Measurements from ENCODE around the gene TAGLN2. TPM values are rescaled to one million over a fixed set of nuclear protein-coding genes. Genes with fewer than 3 reads are reported as not detected.

The TAGLN2 gene
- polyA plus RNA-seq, 4 donors = 244 to 472 (median 400) TPM

DNA sequence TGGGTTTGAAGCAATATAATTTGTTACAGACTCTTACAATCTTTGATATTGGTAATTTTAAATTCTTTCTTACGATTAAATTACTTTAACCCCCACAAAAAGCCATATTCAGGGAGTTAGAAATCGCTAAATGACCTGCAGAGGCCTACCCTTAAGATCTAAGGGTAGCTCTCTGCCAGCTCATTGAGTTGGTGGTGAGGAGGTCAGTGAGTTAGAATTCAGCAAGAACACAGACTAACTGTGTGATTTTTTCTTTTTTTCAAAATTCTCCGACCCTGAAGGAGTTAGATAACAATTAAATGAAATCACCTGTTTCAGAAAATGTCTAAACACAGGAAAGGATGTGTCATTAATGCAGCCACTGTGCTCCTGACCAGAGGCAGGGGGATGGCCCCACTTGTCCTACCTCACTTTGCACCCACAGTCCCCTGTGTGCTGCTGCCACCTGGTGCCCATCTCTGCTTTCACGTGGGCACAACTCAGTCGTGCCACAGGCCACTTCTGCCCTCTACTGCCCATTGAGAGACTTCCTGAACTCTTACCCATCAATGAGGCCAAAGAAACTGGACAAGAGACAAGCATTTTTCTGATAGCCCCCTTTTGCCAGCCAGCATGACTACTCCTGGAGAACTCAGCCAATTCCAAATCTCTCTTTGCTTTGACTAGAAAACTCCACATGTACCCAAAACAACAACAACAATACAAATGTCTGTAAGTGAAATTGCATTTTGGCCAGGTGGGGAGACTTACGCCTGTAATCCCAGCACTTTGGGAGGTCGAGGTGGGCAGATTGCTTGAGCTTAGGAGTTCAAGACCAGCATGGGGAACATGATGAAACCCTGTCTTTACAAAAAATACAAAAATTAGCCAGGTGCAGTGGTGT, 33.8 kb downstream of the TAGLN2 start:
- Histone ChIP-seq H3K4me1 (ENCODE audit: control insufficient read depth in 3 of 3, insufficient read depth in 2 of 3, low read depth in 1 of 3, low read length in 2 of 3) (peaks cover 0 to 8% (median 3%) of the 10 kb centered on the region in 3 donors), H3K36me3 (ENCODE audit: control insufficient read depth in 3 of 3, insufficient read depth in 2 of 3, low read depth in 1 of 3, low read length in 3 of 3) (no peaks in the 10 kb centered on the region), H3K27ac (ENCODE audit: low read depth in 1 of 3, low read length in 2 of 3) (no peak overlapping the region), H3K27me3 (ENCODE audit: control insufficient read depth in 3 of 3, insufficient read depth in 3 of 3, low read length in 3 of 3) (no peaks in the 10 kb centered on the region), H3K9me3 (ENCODE audit: control insufficient read depth in 2 of 2, insufficient read depth in 1 of 2, low read depth in 1 of 2, low read length in 1 of 2) (no peaks in the 10 kb centered on the region), H3K4me3 (ENCODE audit: low read depth in 1 of 3, low read length in 3 of 3) (no peak overlapping the region)
- peak; percentile 87 to 89 for DNase-seq
- no peak for FAIRE-seq
- 41 to 52% (median 42%) methylated on average over 7 of the region's 7 CpGs for WGBS, 3 donors

DNA sequence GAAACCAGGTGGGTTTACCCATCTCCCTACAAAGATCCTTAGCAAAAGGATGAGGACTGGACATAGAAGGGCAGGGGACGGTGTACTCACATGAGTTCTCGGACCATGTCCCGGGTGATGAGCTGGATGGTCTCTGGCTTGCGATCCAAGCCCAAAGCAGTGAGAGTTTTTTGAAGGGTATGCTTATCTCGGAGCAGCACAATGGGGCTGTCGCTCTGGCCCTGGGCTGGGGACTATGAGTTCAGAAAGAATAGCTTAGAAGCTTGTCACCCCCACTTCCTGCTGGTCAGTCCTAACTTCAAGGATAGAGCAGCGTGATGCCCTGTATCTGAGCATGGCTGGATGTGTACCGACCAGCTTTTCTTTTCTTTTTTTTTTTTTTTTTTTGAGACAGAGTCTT, 34.9 kb downstream of the TAGLN2 start:
- H3K4me3 ChIP-seq (ENCODE audit: low read depth in 1 of 3, low read length in 3 of 3) = no peak overlapping the region
- H3K27me3 ChIP-seq (ENCODE audit: control insufficient read depth in 3 of 3, insufficient read depth in 3 of 3, low read length in 3 of 3) = no peaks in the 10 kb centered on the region
- H3K9me3 ChIP-seq (ENCODE audit: control insufficient read depth in 2 of 2, insufficient read depth in 1 of 2, low read depth in 1 of 2, low read length in 1 of 2) = no peaks in the 10 kb centered on the region
- H3K36me3 ChIP-seq (ENCODE audit: control insufficient read depth in 3 of 3, insufficient read depth in 2 of 3, low read depth in 1 of 3, low read length in 3 of 3) = no peaks in the 10 kb centered on the region
- peaks cover 0 to 8% (median 3%) of the 10 kb centered on the region in 3 donors for H3K4me1 ChIP-seq (ENCODE audit: control insufficient read depth in 3 of 3, insufficient read depth in 2 of 3, low read depth in 1 of 3, low read length in 2 of 3)
- no peak for DNase-seq
- H3K27ac ChIP-seq (ENCODE audit: low read depth in 1 of 3, low read length in 2 of 3) = peak overlapping the region in 1 of 3 donors; percentile 78
- no peak for FAIRE-seq
- WGBS, 3 donors = 80 to 85% (median 85%) methylated on average over 8 of the region's 8 CpGs

DNA sequence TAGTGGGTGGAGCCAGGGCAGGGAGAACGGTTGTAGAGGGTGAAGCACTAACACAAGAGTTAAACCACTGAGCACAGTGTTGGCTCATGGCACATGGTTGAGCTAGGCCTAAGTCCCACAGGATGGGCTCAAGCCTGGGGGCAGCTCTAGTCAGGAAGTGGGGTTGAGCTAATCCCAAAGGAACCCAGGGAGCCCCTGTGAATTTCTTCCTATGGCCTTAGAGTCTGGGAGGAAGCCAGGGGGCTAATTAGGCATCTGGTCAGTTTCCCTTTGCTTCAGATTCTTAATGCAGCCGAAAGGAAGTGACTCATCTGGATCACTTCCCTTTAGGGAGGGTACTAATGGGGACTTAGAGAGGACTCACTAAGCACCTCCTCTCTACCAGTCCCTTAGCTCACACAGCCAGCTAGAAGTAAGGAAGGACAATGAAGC, 35.5 kb downstream of the TAGLN2 start:
- no peak for FAIRE-seq
- Histone ChIP-seq H3K36me3 (ENCODE audit: control insufficient read depth in 3 of 3, insufficient read depth in 2 of 3, low read depth in 1 of 3, low read length in 3 of 3) (no peaks in the 10 kb centered on the region), H3K4me3 (ENCODE audit: low read depth in 1 of 3, low read length in 3 of 3) (no peak overlapping the region), H3K4me1 (ENCODE audit: control insufficient read depth in 3 of 3, insufficient read depth in 2 of 3, low read depth in 1 of 3, low read length in 2 of 3) (peaks cover 0 to 8% (median 3%) of the 10 kb centered on the region in 3 donors), H3K27ac (ENCODE audit: low read depth in 1 of 3, low read length in 2 of 3) (peak overlapping the region in 1 of 3 donors; percentile 83), H3K9me3 (ENCODE audit: control insufficient read depth in 2 of 2, insufficient read depth in 1 of 2, low read depth in 1 of 2, low read length in 1 of 2) (no peaks in the 10 kb centered on the region), H3K27me3 (ENCODE audit: control insufficient read depth in 3 of 3, insufficient read depth in 3 of 3, low read length in 3 of 3) (no peaks in the 10 kb centered on the region)
- DNase-seq = peak in 1 of 2 donors; percentile 27
- WGBS, 3 donors = 26 to 55% (median 43%) methylated on average over 2 of the region's 2 CpGs

DNA sequence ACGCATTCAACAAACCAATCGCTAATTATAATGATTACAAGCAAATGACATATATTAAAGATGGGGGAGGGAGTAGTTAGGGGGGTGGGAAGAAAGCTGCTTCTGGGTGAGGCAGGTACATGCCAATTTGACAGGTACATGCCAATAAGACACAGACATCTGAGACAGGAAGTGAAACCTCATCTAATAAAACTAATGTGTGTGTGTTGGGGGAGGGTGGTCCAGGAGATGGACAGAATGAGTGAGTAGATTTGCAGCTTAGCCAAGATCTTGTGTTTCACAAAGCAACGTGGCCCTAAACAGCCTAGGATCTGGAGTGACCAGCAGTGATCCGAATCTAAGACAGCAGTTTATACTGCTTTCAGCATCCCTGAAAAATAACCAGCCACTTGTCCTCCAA, 36.1 kb downstream of the TAGLN2 start:
- 91 to 94% (median 93%) methylated on average over 4 of the region's 4 CpGs for WGBS, 3 donors
- H3K27ac ChIP-seq (ENCODE audit: low read depth in 1 of 3, low read length in 2 of 3) = peak overlapping the region in 1 of 3 donors; percentile 83

DNA sequence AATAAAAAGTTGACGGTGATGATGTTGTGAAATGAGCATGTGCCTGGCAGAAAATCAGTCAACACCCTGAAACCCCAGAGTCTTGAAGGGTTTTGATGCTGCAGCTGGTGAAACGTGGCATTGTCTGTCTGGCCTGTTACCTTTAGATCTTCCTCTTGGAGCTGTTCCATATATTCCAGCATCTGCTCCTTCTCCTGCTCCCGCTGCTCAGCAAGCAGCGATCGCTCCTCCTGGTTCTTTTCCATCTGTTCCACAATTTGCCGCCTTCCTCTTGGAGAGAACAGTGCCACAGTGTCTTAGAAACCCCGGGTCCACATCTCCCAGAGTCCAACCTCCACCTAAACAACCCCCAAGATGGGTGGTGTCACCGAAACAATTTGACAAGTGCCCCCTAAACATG, 41.0 kb downstream of the TAGLN2 start:
- FAIRE-seq = no peak
- Histone ChIP-seq H3K27me3 (ENCODE audit: control insufficient read depth in 3 of 3, insufficient read depth in 3 of 3, low read length in 3 of 3) (no peaks in the 10 kb centered on the region), H3K4me1 (ENCODE audit: control insufficient read depth in 3 of 3, insufficient read depth in 2 of 3, low read depth in 1 of 3, low read length in 2 of 3) (peaks cover 0 to 14% (median under 1%) of the 10 kb centered on the region in 3 donors), H3K27ac (ENCODE audit: low read depth in 1 of 3, low read length in 2 of 3) (no peak overlapping the region), H3K36me3 (ENCODE audit: control insufficient read depth in 3 of 3, insufficient read depth in 2 of 3, low read depth in 1 of 3, low read length in 3 of 3) (no peaks in the 10 kb centered on the region), H3K9me3 (ENCODE audit: control insufficient read depth in 2 of 2, insufficient read depth in 1 of 2, low read depth in 1 of 2, low read length in 1 of 2) (no peaks in the 10 kb centered on the region), H3K4me3 (ENCODE audit: low read depth in 1 of 3, low read length in 3 of 3) (no peak overlapping the region)
- 76 to 81% (median 77%) methylated on average over 8 of the region's 8 CpGs for WGBS, 3 donors
- no peak for DNase-seq

More for the DNA sequence above, 36.1 kb downstream of the TAGLN2 start:
- no peaks in the 10 kb centered on the region for H3K9me3 ChIP-seq (ENCODE audit: control insufficient read depth in 2 of 2, insufficient read depth in 1 of 2, low read depth in 1 of 2, low read length in 1 of 2)
- no peaks in the 10 kb centered on the region for H3K36me3 ChIP-seq (ENCODE audit: control insufficient read depth in 3 of 3, insufficient read depth in 2 of 3, low read depth in 1 of 3, low read length in 3 of 3)
- DNase-seq = no peak
- H3K4me1 ChIP-seq (ENCODE audit: control insufficient read depth in 3 of 3, insufficient read depth in 2 of 3, low read depth in 1 of 3, low read length in 2 of 3) = peaks cover 0 to 8% (median 3%) of the 10 kb centered on the region in 3 donors
- no peak overlapping the region for H3K4me3 ChIP-seq (ENCODE audit: low read depth in 1 of 3, low read length in 3 of 3)
- no peaks in the 10 kb centered on the region for H3K27me3 ChIP-seq (ENCODE audit: control insufficient read depth in 3 of 3, insufficient read depth in 3 of 3, low read length in 3 of 3)
- no peak for FAIRE-seq

DNA sequence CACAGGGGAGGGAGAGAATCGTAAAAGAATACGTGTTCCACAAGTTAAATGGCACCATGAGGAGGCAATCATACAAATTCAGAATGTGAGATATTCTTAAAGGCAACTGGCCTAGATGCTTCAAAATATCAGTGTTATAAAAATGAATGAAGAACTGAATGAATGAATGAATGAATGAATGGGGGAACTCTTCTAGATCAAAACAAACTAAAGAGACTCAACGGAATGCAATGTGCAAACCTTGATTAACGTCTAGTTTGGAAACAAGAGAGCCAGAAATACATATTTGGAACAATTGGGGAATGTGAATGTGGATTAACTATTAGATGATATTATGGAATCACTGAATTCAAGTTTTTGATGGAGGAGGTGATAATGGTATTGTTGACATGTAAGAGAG, 42.2 kb downstream of the TAGLN2 start:
- H3K4me1 ChIP-seq (ENCODE audit: control insufficient read depth in 3 of 3, insufficient read depth in 2 of 3, low read depth in 1 of 3, low read length in 2 of 3) = peaks cover 0 to 14% (median 0%) of the 10 kb centered on the region in 3 donors
- FAIRE-seq (no peak), DNase-seq (no peak)
- no peaks in the 10 kb centered on the region for H3K9me3 ChIP-seq (ENCODE audit: control insufficient read depth in 2 of 2, insufficient read depth in 1 of 2, low read depth in 1 of 2, low read length in 1 of 2)
- 68 to 88% (median 70%) methylated on average over 4 of the region's 4 CpGs for WGBS, 3 donors
- no peak overlapping the region for H3K27ac ChIP-seq (ENCODE audit: low read depth in 1 of 3, low read length in 2 of 3)
- no peak overlapping the region for H3K4me3 ChIP-seq (ENCODE audit: low read depth in 1 of 3, low read length in 3 of 3)
- no peaks in the 10 kb centered on the region for H3K27me3 ChIP-seq (ENCODE audit: control insufficient read depth in 3 of 3, insufficient read depth in 3 of 3, low read length in 3 of 3)
- peaks cover 0 to 2% (median 0%) of the 10 kb centered on the region in 3 donors for H3K36me3 ChIP-seq (ENCODE audit: control insufficient read depth in 3 of 3, insufficient read depth in 2 of 3, low read depth in 1 of 3, low read length in 3 of 3)

DNA sequence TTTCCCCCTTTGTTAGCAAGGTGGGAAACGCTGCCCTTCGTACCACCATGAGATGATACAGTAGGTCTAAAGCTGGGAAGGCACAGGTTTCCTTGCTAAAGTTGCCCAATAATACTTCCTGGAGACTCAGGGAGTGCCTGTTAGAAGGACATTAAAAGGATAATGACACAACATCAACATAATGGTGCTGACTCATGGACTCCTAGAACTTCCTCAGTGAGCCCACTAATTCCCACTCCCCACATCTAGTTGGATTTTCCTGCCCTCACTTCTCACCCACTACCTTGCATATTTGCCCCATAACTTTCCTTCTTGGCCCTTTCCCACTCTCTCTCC, 42.8 kb downstream of the TAGLN2 start:
- WGBS, 3 donors = 57 to 83% (median 78%) methylated on average over 2 of the region's 2 CpGs
- Histone ChIP-seq H3K9me3 (ENCODE audit: control insufficient read depth in 2 of 2, insufficient read depth in 1 of 2, low read depth in 1 of 2, low read length in 1 of 2) (no peaks in the 10 kb centered on the region), H3K27me3 (ENCODE audit: control insufficient read depth in 3 of 3, insufficient read depth in 3 of 3, low read length in 3 of 3) (no peaks in the 10 kb centered on the region), H3K27ac (ENCODE audit: low read depth in 1 of 3, low read length in 2 of 3) (no peak overlapping the region), H3K4me1 (ENCODE audit: control insufficient read depth in 3 of 3, insufficient read depth in 2 of 3, low read depth in 1 of 3, low read length in 2 of 3) (peaks cover 0 to 14% (median 0%) of the 10 kb centered on the region in 3 donors), H3K4me3 (ENCODE audit: low read depth in 1 of 3, low read length in 3 of 3) (no peak overlapping the region), H3K36me3 (ENCODE audit: control insufficient read depth in 3 of 3, insufficient read depth in 2 of 3, low read depth in 1 of 3, low read length in 3 of 3) (peaks cover 0 to 2% (median 0%) of the 10 kb centered on the region in 3 donors)
- no peak for DNase-seq
- no peak for FAIRE-seq

DNA sequence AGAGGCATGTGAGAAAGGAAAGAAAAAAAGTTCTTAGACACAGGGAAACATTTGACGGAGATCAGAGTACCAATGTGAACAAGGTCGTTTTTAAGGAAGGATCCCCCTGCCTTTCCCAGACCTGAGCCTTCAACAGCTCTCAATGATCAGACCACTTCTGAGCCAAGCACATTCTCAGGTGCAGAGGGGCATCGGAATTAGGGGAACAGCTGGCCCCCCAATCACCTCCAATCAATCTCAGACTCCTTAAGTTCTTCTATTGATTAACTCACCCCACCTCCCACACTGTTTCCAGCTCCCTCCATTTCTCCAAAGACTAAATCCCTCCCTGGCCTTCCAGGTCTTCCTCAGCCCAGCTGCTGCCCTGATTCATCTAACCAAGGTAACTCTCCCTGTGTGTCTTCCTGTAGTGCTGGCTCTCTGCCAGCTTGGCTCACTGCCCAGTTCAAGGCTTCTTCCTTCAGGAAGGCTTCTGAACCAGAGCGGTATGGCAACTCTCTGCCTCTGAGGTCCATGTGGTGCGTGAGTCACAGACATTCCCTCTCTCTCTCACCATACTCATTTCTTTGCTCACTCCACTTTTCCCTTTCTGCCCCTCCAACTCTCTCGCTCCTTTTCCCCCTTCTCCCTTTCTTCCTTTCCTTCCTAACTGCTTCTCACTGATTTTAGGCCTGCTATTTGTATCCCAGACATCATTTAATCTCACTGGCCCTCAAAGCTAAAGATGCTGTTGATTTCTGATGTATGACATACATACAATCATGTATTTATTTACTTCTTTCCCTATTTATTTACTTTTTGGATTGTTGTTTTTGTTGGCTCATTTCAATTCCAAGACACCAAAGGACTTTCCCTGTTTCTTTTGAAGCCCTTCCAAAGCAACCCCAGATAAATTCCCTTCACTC, 43.4 kb downstream of the TAGLN2 start:
- H3K27ac ChIP-seq (ENCODE audit: low read depth in 1 of 3, low read length in 2 of 3) = peak overlapping the region in 2 of 3 donors; percentile 34 to 37
- FAIRE-seq (no peak), DNase-seq (peak; percentile 98 to 99)
- 29 to 54% (median 46%) methylated on average over 6 of the region's 6 CpGs for WGBS, 3 donors
- no peak overlapping the region for H3K4me3 ChIP-seq (ENCODE audit: low read depth in 1 of 3, low read length in 3 of 3)
- peaks cover 0 to 14% (median 0%) of the 10 kb centered on the region in 3 donors for H3K4me1 ChIP-seq (ENCODE audit: control insufficient read depth in 3 of 3, insufficient read depth in 2 of 3, low read depth in 1 of 3, low read length in 2 of 3)
- H3K36me3 ChIP-seq (ENCODE audit: control insufficient read depth in 3 of 3, insufficient read depth in 2 of 3, low read depth in 1 of 3, low read length in 3 of 3) = peaks cover 0 to 2% (median 0%) of the 10 kb centered on the region in 3 donors
- H3K9me3 ChIP-seq (ENCODE audit: control insufficient read depth in 2 of 2, insufficient read depth in 1 of 2, low read depth in 1 of 2, low read length in 1 of 2) = no peaks in the 10 kb centered on the region
- no peaks in the 10 kb centered on the region for H3K27me3 ChIP-seq (ENCODE audit: control insufficient read depth in 3 of 3, insufficient read depth in 3 of 3, low read length in 3 of 3)

Data from small intestine (tissue), 7 donors.